K562 (cell line): ENCODE measurements around the gene ABHD8. TPM values are rescaled to one million over a fixed set of nuclear protein-coding genes. Genes with fewer than 3 reads are reported as not detected.

Experiments used
- CXXC5 ChIP-seq: fragments of 250-450 bp; sonication (Bioruptor Pico); IDR thresholded peaks from 2 replicates; pipeline ENCODE4 v1.8.0; 2022; ENCODE audit warnings: inconsistent platforms, mild to moderate bottlenecking, moderate library complexity
- E2F3 ChIP-seq: fragments of 250-450 bp; sonication (Bioruptor Pico); IDR thresholded peaks from 2 replicates; pipeline ENCODE4 v1.4.0; 2020; ENCODE audit warnings: mild to moderate bottlenecking
- FOXP1 ChIP-seq: sonication (generic); formaldehyde crosslinking; IDR thresholded peaks from 2 replicates; pipeline ENCODE4 v1.8.0; 2022; ENCODE audit warnings: mild to moderate bottlenecking, missing genetic modification reagents
- PCBP1 ChIP-seq: fragments of 200-400 bp; formaldehyde crosslinking; IDR thresholded peaks from 2 replicates; pipeline ENCODE4 v1.6.1; 2018; ENCODE audit warnings: mild to moderate bottlenecking, low read depth, low read length; ENCODE audit not compliant: poor library complexity, severe bottlenecking
- POLR2AphosphoS5 ChIP-seq: IDR thresholded peaks from 2 replicates; pipeline ENCODE4 v1.6.1; 2011; ENCODE audit warnings: mild to moderate bottlenecking, low read depth, low read length, moderate library complexity; ENCODE audit not compliant: control insufficient read depth, insufficient read depth
- POU5F1 ChIP-seq: fragments of 150-350 bp; IDR thresholded peaks from 2 replicates; pipeline ENCODE4 v1.6.1; 2014; ENCODE audit warnings: borderline replicate concordance, low read length, low read depth, mild to moderate bottlenecking; ENCODE audit not compliant: partially characterized antibody
- RAD51 ChIP-seq: fragments of 450-650 bp; IDR thresholded peaks from 2 replicates; pipeline ENCODE4 v1.7.1; 2016; ENCODE audit warnings: low read depth, mild to moderate bottlenecking, borderline replicate concordance
- TAF1 ChIP-seq: IDR thresholded peaks from 2 replicates; pipeline ENCODE4 v1.6.1; 2011; ENCODE audit warnings: mild to moderate bottlenecking, low read length, moderate library complexity; ENCODE audit not compliant: insufficient read depth, control insufficient read depth, severe bottlenecking; ENCODE audit errors: extremely low read depth
- ZNF431 ChIP-seq: sonication (generic); formaldehyde crosslinking; IDR thresholded peaks from 2 replicates; pipeline ENCODE4 v1.8.0; 2022; ENCODE audit warnings: mild to moderate bottlenecking, missing genetic modification reagents
- ZNF778 ChIP-seq: fragments of 450-650 bp; formaldehyde crosslinking; IDR thresholded peaks from 2 replicates; pipeline ENCODE4 v1.4.0; 2020; ENCODE audit warnings: mild to moderate bottlenecking, moderate library complexity
- polyA plus RNA-seq, 8 experiments: library from polyadenylated mRNA; depleted of rRNA in 4 of 8; stranded (reverse) in 5 of 8; unstranded in 3 of 8; fragments of >200 nt; fragmentation: Nextera tagmentation in 2 of 8; fragmentation: Illumina TruSeq in 1 of 8; extraction: Ambion mirVana in 2 of 8; extraction: Trizol in 1 of 8; gene quantifications; 2 replicates each; pipeline versions ENCODE4 v1.2.1 to v1.2.3, GENCODE V29; 2011 to 2014; ENCODE audit warnings: inconsistent platforms in 1 of 8, missing spikeins in 1 of 8
- total RNA-seq, 7 experiments: library from RNA; depleted of rRNA in 6 of 7; stranded (reverse); fragments of >200 nt in 6 of 7; fragmentation: Illumina TruSeq in 2 of 7; extraction: Trizol in 2 of 7; gene quantifications; 2 replicates each; pipeline versions ENCODE4 v1.2.1 to v1.2.3, GENCODE V29; 2011 to 2021; ENCODE audit warnings: low replicate concordance in 1 of 7
- TF ChIP-seq, protein P1 (sequence below): fragments of 450-650 bp; IDR thresholded peaks from 2 replicates; pipeline ENCODE4 v1.6.1; 2017; ENCODE audit warnings: antibody characterized with exemption, mild to moderate bottlenecking
- TF ChIP-seq, protein P2 (sequence below), 2 experiments: fragments of 250-450 bp in 1 of 2; fragments of 450-650 bp in 1 of 2; sonication (Bioruptor Pico) in 1 of 2; IDR thresholded peaks; 2 replicates each; pipeline versions ENCODE4 v1.6.1 to v1.8.0; 2016 to 2021; ENCODE audit warnings: mild to moderate bottlenecking in 2 of 2, moderate library complexity in 2 of 2, missing compliant biosample characterization in 1 of 2, missing genetic modification characterization in 1 of 2
- TF ChIP-seq, protein P3 (sequence below): sonication (generic); formaldehyde crosslinking; IDR thresholded peaks from 2 replicates; pipeline ENCODE4 v1.8.0; 2022; ENCODE audit warnings: mild to moderate bottlenecking, low read depth, missing genetic modification reagents
- TF ChIP-seq, protein P4 (sequence below), 2 experiments: fragments of 450-650 bp; IDR thresholded peaks; 2 replicates each; pipeline ENCODE4 v1.6.1; 2018; ENCODE audit warnings: mild to moderate bottlenecking in 2 of 2, low read depth in 1 of 2; ENCODE audit not compliant: partially characterized antibody in 2 of 2

The ABHD8 gene
- total and polyA plus RNA-seq, 9 of the 15 experiments (the other 6 are each of a cell fraction or from before 2014, with no cell fraction given): 0.04 to 6.6 (median 2.0) TPM; not detected in 1

DNA sequence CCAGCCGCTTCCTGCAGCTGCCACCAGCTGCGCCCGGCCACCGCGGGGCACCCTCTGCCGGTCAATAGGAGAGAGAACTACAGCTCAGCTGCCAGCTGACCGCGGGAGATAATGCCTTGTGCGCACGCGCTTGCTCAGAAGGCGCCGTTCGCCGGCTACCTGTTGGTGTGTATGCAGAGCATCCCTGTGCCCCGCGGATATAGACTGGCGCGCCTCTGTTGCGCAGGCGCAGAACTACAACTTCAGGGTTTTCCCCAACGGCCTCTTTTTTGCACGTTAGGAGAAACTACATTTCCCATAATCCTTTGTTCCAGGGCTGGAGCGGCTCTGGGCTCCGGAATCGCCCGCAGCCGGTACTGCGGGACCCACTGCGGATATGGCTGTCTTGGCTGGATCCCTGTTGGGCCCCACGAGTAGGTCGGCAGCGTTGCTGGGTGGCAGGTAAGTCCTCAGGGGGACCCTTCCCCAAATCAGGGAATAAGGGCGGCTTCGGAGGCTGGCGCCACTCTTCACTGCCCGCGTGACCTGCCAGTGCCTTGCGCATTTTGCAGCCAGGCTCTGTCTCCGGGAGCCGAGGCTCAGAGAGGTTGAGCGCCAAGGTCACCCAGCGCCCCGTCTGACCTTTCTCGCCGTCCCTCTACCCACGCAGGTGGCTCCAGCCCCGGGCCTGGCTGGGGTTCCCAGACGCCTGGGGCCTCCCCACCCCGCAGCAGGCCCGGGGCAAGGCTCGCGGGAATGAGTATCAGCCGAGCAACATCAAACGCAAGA lies 2.5 kb upstream of the ABHD8 start, which contains the start of gene MRPL34 (continued):
- TF ChIP-seq, protein P1, sequence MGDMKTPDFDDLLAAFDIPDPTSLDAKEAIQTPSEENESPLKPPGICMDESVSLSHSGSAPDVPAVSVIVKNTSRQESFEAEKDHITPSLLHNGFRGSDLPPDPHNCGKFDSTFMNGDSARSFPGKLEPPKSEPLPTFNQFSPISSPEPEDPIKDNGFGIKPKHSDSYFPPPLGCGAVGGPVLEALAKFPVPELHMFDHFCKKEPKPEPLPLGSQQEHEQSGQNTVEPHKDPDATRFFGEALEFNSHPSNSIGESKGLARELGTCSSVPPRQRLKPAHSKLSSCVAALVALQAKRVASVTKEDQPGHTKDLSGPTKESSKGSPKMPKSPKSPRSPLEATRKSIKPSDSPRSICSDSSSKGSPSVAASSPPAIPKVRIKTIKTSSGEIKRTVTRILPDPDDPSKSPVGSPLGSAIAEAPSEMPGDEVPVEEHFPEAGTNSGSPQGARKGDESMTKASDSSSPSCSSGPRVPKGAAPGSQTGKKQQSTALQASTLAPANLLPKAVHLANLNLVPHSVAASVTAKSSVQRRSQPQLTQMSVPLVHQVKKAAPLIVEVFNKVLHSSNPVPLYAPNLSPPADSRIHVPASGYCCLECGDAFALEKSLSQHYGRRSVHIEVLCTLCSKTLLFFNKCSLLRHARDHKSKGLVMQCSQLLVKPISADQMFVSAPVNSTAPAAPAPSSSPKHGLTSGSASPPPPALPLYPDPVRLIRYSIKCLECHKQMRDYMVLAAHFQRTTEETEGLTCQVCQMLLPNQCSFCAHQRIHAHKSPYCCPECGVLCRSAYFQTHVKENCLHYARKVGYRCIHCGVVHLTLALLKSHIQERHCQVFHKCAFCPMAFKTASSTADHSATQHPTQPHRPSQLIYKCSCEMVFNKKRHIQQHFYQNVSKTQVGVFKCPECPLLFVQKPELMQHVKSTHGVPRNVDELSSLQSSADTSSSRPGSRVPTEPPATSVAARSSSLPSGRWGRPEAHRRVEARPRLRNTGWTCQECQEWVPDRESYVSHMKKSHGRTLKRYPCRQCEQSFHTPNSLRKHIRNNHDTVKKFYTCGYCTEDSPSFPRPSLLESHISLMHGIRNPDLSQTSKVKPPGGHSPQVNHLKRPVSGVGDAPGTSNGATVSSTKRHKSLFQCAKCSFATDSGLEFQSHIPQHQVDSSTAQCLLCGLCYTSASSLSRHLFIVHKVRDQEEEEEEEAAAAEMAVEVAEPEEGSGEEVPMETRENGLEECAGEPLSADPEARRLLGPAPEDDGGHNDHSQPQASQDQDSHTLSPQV: peak; percentile 74; the same call in 1 of the 2 replicates
- peak; percentile 63 for TF ChIP-seq RAD51
- peak; percentile 43; the same call in 1 of the 2 replicates for TF ChIP-seq POLR2AphosphoS5
- TF ChIP-seq, protein P2, sequence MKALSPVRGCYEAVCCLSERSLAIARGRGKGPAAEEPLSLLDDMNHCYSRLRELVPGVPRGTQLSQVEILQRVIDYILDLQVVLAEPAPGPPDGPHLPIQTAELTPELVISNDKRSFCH (CRISPR knock-in tag; IDR thresholded peaks at IDR 0.05): no peak
- TF ChIP-seq, protein P2 (tag; IDR thresholded peaks at IDR 0.05): peak; percentile 75
- peak; percentile 38 for TF ChIP-seq PCBP1
- peak; percentile 27; the same call in 1 of the 2 replicates for TF ChIP-seq FOXP1
- TF ChIP-seq, protein P3, sequence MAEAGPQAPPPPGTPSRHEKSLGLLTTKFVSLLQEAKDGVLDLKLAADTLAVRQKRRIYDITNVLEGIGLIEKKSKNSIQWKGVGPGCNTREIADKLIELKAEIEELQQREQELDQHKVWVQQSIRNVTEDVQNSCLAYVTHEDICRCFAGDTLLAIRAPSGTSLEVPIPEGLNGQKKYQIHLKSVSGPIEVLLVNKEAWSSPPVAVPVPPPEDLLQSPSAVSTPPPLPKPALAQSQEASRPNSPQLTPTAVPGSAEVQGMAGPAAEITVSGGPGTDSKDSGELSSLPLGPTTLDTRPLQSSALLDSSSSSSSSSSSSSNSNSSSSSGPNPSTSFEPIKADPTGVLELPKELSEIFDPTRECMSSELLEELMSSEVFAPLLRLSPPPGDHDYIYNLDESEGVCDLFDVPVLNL: 0 out of 2 replicates have a peak, but pooled peaks have one; percentile 3
- peak; percentile 60 for TF ChIP-seq CXXC5 (CRISPR knock-in tag)
- 0 out of 2 replicates have a peak, but pooled peaks have one; percentile 5 for TF ChIP-seq ZNF431 (CRISPR knock-in tag)
- TF ChIP-seq POU5F1: no peak
- no peak for TF ChIP-seq ZNF778 (CRISPR knock-in tag)
- peak; percentile 78; the same call in 1 of the 2 replicates for TF ChIP-seq E2F3
- TF ChIP-seq, protein P4, sequence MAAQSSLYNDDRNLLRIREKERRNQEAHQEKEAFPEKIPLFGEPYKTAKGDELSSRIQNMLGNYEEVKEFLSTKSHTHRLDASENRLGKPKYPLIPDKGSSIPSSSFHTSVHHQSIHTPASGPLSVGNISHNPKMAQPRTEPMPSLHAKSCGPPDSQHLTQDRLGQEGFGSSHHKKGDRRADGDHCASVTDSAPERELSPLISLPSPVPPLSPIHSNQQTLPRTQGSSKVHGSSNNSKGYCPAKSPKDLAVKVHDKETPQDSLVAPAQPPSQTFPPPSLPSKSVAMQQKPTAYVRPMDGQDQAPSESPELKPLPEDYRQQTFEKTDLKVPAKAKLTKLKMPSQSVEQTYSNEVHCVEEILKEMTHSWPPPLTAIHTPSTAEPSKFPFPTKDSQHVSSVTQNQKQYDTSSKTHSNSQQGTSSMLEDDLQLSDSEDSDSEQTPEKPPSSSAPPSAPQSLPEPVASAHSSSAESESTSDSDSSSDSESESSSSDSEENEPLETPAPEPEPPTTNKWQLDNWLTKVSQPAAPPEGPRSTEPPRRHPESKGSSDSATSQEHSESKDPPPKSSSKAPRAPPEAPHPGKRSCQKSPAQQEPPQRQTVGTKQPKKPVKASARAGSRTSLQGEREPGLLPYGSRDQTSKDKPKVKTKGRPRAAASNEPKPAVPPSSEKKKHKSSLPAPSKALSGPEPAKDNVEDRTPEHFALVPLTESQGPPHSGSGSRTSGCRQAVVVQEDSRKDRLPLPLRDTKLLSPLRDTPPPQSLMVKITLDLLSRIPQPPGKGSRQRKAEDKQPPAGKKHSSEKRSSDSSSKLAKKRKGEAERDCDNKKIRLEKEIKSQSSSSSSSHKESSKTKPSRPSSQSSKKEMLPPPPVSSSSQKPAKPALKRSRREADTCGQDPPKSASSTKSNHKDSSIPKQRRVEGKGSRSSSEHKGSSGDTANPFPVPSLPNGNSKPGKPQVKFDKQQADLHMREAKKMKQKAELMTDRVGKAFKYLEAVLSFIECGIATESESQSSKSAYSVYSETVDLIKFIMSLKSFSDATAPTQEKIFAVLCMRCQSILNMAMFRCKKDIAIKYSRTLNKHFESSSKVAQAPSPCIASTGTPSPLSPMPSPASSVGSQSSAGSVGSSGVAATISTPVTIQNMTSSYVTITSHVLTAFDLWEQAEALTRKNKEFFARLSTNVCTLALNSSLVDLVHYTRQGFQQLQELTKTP (IDR thresholded peaks at IDR 0.05; ENCODE audit: low read depth in 1 of 2, partially characterized antibody in 2 of 2): peak in 1 of 2 experiments; percentile 85
- TF ChIP-seq TAF1: peak; percentile 71
